HT-29 (cell line): ENCODE measurements around the gene PTEN. TPM values are rescaled to one million over a fixed set of nuclear protein-coding genes. Genes with fewer than 3 reads are reported as not detected.

Experiments used
- DNase-seq: peaks from one replicate; pipeline ENCODE4 v3.0.0-alpha.2; 2015; ENCODE audit warnings: low spot score
- small RNA-seq: library from RNA; depleted of rRNA; stranded (forward); fragments of <200 nt; gene quantifications from one replicate; pipeline ENCODE3, GENCODE V24; 2014
- total RNA-seq: library from RNA; depleted of rRNA; stranded (reverse); fragments of >200 nt; shearing (Covaris generic); gene quantifications from 2 replicates; pipeline ENCODE4 v1.2.3, GENCODE V29; 2014; rRNA removed

Gene PTEN
- total RNA-seq, 1 experiment from 2014 or later = 49.9 TPM

GRCh38 chr10:87974130-87974529 is 110.7 kb downstream of the PTEN start:
- DNase-seq = no peak

GRCh38 chr10:87974769-87975168 is 111.3 kb downstream of the PTEN start:
- DNase-seq = no peak

- DNase-seq = no peak
Measured at GRCh38 chr10:87976101-87976743, 112.8 kb downstream of the PTEN start.

- no peak for DNase-seq
Measured at GRCh38 chr10:87978166-87978565, 114.7 kb downstream of the PTEN start.

GRCh38 chr10:87979847-87980246 is 116.4 kb downstream of the PTEN start:
- DNase-seq = no peak

- no peak for DNase-seq
Measured at GRCh38 chr10:87983716-87984115, 120.3 kb downstream of the PTEN start.

- no peak for DNase-seq
Measured at GRCh38 chr10:87987206-87987605, 123.8 kb downstream of the PTEN start.

GRCh38 chr10:87991946-87992345 is 128.5 kb downstream of the PTEN start:
- no peak for DNase-seq

GRCh38 chr10:88004451-88004850 is 141.0 kb downstream of the PTEN start:
- no peak for DNase-seq

GRCh38 chr10:88006261-88006660 is 142.8 kb downstream of the PTEN start:
- DNase-seq = no peak

- DNase-seq = peak; percentile 12
Measured at GRCh38 chr10:88008866-88009470, 145.5 kb downstream of the PTEN start.

- no peak for DNase-seq
Measured at GRCh38 chr10:88012641-88013040, 149.2 kb downstream of the PTEN start.

- DNase-seq = no peak
Measured at GRCh38 chr10:88017781-88018180, 154.4 kb downstream of the PTEN start.

- no peak for DNase-seq
Measured at GRCh38 chr10:88019753-88020152, 156.3 kb downstream of the PTEN start.

Small RNA genes lying within 50 kb of the gene (small RNA-seq; reads per million reads assigned to genes)
- gene RF00284 (not detected), gene RN7SL78P (not detected)

Other genes with a start within 250 kb of the PTEN start
- 22.0 and 23.2 TPM in 2 replicates for gene PAPSS2, start 203.7 kb upstream of the PTEN start, total RNA-seq
- gene ATAD1, start 45.4 kb upstream of the PTEN start, total RNA-seq = 12.7 and 18.0 TPM in 2 replicates
- 0.28 and 0.42 TPM in 2 replicates for gene KLLN, start 92 bp upstream of the PTEN start, total RNA-seq